Adrenal gland (tissue), 12 donors: ENCODE data around the gene RAD51B. TPM values are rescaled to one million over a fixed set of nuclear protein-coding genes. Genes with fewer than 3 reads are reported as not detected.

ENCODE experiments used
- DNase-seq, 7 donors: peaks; one replicate each; pipeline ENCODE4 v3.0.0-alpha.2; 2019 to 2020
- H3K27ac ChIP-seq, 5 donors: fragments of 200-600 bp; sonication (generic) in 4 of 5; 1 replicate in 3 of 5; 2 replicates in 2 of 5; pipeline versions ENCODE4 v1.5.1 to v1.8.0; 2016 to 2020; ENCODE audit warnings: mild to moderate bottlenecking in 1 of 5
- H3K27me3 ChIP-seq: fragments of 200-600 bp; 2 replicates; pipeline ENCODE4 v1.8.0; 2021
- H3K36me3 ChIP-seq, 2 donors: fragments of 200-600 bp; replicated peaks in 1 of 2; 1 replicate in 1 of 2; 2 replicates in 1 of 2; pipeline versions ENCODE4 v1.5.1 to v1.8.0; 2018 to 2022
- H3K4me1 ChIP-seq, 2 donors: fragments of 200-600 bp; replicated peaks in 1 of 2; 1 replicate in 1 of 2; 2 replicates in 1 of 2; pipeline versions ENCODE4 v1.5.1 to v1.8.0; 2018 to 2021
- H3K4me3 ChIP-seq, 4 donors: fragments of 200-600 bp; sonication (generic) in 3 of 4; one replicate each; pipeline ENCODE4 v1.5.1; 2016 to 2018
- H3K9me3 ChIP-seq, 3 donors: fragments of 200-600 bp; sonication (generic) in 1 of 3; replicated peaks in 1 of 3; 1 replicate in 2 of 3; 2 replicates in 1 of 3; pipeline versions ENCODE4 v1.5.1 to v1.8.0; 2016 to 2021
- POLR2A ChIP-seq, 2 donors: fragments of 450-650 bp; IDR thresholded peaks; one replicate each; pipeline ENCODE4 v1.6.1; 2017; ENCODE audit warnings: antibody characterized with exemption in 2 of 2, mild to moderate bottlenecking in 2 of 2, moderate library complexity in 1 of 2
- WGBS, 4 donors: extraction: QIAGEN DNeasy Blood & Tissue Kit in 2 of 4; methylation state at CpG; one replicate each; pipeline versions ENCODE4 v1.1.5 to v1.1.7; 2013 to 2017; 5-methylcytosine and 5-hydroxymethylcytosine counted together
- intact Hi-C, 2 donors: fragments of 100-400 bp; cut with DNase I; formaldehyde crosslinking; loops; one replicate each; pipeline versions ENCODE4 v1.14.1 to v1.15.0; 2022 to 2023
- polyA plus RNA-seq, 3 donors: library from polyadenylated mRNA; stranded (reverse); fragments of 200-250 nt in 2 of 3; fragments of 350-450 nt in 1 of 3; fragmentation: Illumina TruSeq in 1 of 3; extraction: RNeasy Lipid Tissue Mini Kit (QIAGEN cat#74804) in 1 of 3; gene quantifications; one replicate each; pipeline ENCODE4 v1.2.3, GENCODE V29; 2013 to 2014
- total RNA-seq, 9 donors: library from RNA; depleted of rRNA in 4 of 9; stranded (reverse); fragments of >200 nt in 4 of 9; fragments of 120-200 nt in 1 of 9; fragmentation: NEBNext Ultra II Directional in 1 of 9; extraction: Animal tissue kit (Norgen Biotek cat#: 25700) in 1 of 9; gene quantifications; one replicate each; pipeline versions ENCODE4 v1.1.0 to v1.2.4, GENCODE V29; 2013 to 2023
- TF ChIP-seq, protein P1 (sequence below), 6 experiments: fragments of 450-650 bp in 4 of 6; fragments of 200-600 bp in 2 of 6; sonication (generic) in 1 of 6; IDR thresholded peaks; 1 replicate in 5 of 6; 2 replicates in 1 of 6; pipeline versions ENCODE4 v1.5.1 to v1.8.0; 2016 to 2021; ENCODE audit warnings: antibody characterized with exemption in 6 of 6, mild to moderate bottlenecking in 2 of 6, moderate library complexity in 1 of 6
- donor health status: healthy with polysubstance abuse.
- donor health status: Bipolar disorder and iron deficiency.
- donor health status: DM: yes; HTN: yes; CAD: no.
- donor health status: DM: no; HTN: no; CAD: no.
- donor health status: DM: no; HTN: no; CAD: no.
- donor health status: DM: yes; HTN: yes; CAD: no.

Gene RAD51B
- total and polyA plus RNA-seq, 12 donors, result 2.3 to 24.6 (median 12.4) TPM

DNA sequence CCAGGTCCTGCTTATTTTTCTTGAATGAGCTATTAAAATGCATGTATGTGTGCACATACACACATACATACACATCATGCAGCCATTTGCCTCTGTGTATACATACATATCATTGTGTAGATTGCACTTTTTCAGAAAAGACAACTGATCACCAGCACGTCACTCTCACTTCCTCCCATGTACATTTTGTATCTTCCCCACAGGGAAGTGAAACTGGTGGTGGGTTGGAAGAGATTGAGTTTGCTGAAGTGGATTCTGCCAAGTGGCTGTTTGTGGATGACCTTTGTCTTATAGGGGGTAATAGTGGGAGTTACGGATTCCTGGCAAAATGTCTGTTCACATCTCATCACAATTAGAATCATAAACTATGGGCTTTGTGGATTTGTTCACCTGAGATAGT is 448.6 kb downstream of the RAD51B start:
- 69 to 88% (median 81%) methylated on average over 2 of the region's 2 CpGs for WGBS, 4 donors
- H3K4me1 ChIP-seq, result peaks cover 0 to 29% of the 10 kb centered on the region in 2 donors

DNA sequence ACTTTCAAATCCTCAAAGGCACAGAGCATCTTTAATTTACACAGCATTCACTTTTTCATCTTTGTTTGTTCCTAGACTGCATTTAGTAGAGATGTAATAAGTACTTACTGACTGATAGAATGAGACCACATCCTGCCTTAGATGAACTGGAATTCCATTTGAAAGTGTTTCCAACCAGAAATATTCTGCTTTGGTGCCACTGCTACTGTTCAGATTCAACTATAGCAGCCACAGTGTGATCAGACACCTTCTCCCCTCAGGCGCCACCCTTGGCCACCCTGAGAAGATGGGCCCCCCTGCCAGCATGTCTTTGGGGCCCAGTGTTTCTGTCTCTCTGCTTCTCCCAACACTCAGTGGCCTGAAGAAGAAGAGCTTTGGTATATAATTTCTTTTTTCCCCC is 449.1 kb downstream of the RAD51B start:
- Histone ChIP-seq H3K27me3 (no peaks in the 10 kb centered on the region), H3K27ac (peak overlapping the region in 3 of 5 donors; percentile 11 to 74 (median 39)), H3K36me3 (no peaks in the 10 kb centered on the region), H3K4me1 (peaks cover 0 to 31% of the 10 kb centered on the region in 2 donors), H3K4me3 (no peak overlapping the region), H3K9me3 (no peaks in the 10 kb centered on the region)
- 90 to 96% (median 91%) methylated on average over 1 of the region's 1 CpG for WGBS, 4 donors
- intact Hi-C loops, result no loop called here
- DNase-seq, result no peak
- TF ChIP-seq, protein P1, sequence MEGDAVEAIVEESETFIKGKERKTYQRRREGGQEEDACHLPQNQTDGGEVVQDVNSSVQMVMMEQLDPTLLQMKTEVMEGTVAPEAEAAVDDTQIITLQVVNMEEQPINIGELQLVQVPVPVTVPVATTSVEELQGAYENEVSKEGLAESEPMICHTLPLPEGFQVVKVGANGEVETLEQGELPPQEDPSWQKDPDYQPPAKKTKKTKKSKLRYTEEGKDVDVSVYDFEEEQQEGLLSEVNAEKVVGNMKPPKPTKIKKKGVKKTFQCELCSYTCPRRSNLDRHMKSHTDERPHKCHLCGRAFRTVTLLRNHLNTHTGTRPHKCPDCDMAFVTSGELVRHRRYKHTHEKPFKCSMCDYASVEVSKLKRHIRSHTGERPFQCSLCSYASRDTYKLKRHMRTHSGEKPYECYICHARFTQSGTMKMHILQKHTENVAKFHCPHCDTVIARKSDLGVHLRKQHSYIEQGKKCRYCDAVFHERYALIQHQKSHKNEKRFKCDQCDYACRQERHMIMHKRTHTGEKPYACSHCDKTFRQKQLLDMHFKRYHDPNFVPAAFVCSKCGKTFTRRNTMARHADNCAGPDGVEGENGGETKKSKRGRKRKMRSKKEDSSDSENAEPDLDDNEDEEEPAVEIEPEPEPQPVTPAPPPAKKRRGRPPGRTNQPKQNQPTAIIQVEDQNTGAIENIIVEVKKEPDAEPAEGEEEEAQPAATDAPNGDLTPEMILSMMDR (IDR thresholded peaks at IDR 0.05), result no peak
- TF ChIP-seq POLR2A (IDR thresholded peaks at IDR 0.05), result no peak

More for the DNA sequence above, 448.6 kb downstream of the RAD51B start:
- Histone ChIP-seq H3K36me3 (no peaks in the 10 kb centered on the region), H3K27me3 (no peaks in the 10 kb centered on the region), H3K4me3 (no peak overlapping the region), H3K9me3 (no peaks in the 10 kb centered on the region), H3K27ac (peak overlapping the region in 3 of 5 donors; percentile 39 to 74 (median 44))
- DNase-seq, result peak in 3 of 7 donors; percentile 32 to 54 (median 47)
- intact Hi-C loops, result no loop called here
- TF ChIP-seq, protein P1 (IDR thresholded peaks at IDR 0.05), result no peak
- TF ChIP-seq POLR2A (IDR thresholded peaks at IDR 0.05), result no peak

DNA sequence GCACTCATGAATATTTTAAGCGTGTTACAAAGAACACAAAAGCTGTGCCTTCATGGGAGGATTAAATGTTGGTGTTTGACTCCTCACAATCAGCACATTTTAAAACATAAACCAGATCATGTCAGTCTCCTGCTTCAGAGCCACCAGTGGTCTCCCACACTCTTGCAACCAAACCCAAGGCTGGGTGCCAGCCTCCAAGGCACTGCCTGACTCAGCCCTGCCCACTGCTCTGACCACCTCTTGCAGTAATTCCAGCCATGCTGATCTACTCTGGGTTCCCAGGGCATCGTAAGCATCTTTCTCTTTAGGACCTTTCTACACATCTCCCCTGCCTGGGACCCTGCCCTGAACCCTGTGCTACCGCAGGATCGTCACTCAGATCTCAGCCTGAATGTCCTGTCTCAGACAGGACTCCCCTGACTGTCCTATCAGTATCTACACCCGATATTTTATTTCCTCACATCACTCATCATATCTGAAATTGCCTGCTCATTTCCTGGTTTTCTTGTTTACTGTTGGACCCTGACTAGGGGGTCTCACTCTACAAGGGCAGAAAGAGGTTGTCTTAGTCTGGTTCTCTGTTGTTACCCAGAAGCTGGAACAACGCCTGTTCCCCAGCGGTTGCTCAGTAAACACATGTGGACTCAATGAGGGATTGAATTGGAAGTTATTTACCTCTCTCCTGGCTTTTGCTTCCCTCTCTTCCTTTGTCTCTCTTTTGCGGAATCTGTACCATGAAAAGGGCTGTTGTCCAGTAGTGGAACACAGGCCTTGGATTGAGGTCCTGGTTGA is 449.8 kb downstream of the RAD51B start:
- intact Hi-C loops, result no loop called here
- 78 to 83% (median 81%) methylated on average over 8 of the region's 8 CpGs for WGBS, 4 donors
- TF ChIP-seq POLR2A (IDR thresholded peaks at IDR 0.05), result no peak
- TF ChIP-seq, protein P1 (IDR thresholded peaks at IDR 0.05), result no peak
- no peak for DNase-seq
- no peaks in the 10 kb centered on the region for H3K36me3 ChIP-seq
- H3K4me3 ChIP-seq, result no peak overlapping the region
- no peaks in the 10 kb centered on the region for H3K27me3 ChIP-seq
- H3K4me1 ChIP-seq, result peaks cover 0 to 31% of the 10 kb centered on the region in 2 donors
- H3K9me3 ChIP-seq, result no peaks in the 10 kb centered on the region
- peak overlapping the region in 3 of 5 donors; percentile 11 to 74 (median 39) for H3K27ac ChIP-seq

DNA sequence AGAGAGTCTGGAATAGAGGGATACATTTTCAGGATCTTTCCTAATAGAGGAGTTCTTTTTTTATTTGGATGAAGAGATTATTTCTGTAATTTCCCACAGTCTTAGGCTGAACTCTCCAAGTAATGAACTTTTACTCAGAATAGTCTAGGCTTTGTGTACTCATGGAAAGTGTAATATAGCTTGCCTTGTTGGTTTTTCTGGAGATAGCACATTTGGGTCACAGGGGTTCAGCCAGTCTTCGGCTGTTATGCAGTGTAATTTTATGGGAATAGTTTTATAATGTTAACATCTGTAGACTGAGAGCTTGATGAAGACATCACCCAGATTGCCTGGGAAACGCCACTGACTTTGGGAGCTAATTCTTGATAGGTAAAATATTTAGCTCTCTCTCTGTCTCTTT is 450.8 kb downstream of the RAD51B start:
- intact Hi-C loops, result no loop called here
- no peaks in the 10 kb centered on the region for H3K9me3 ChIP-seq
- no peak for DNase-seq
- TF ChIP-seq POLR2A (IDR thresholded peaks at IDR 0.05), result no peak
- TF ChIP-seq, protein P1 (IDR thresholded peaks at IDR 0.05), result no peak
- no peaks in the 10 kb centered on the region for H3K36me3 ChIP-seq
- H3K4me3 ChIP-seq, result no peak overlapping the region
- peaks cover 0 to 31% of the 10 kb centered on the region in 2 donors for H3K4me1 ChIP-seq
- no peaks in the 10 kb centered on the region for H3K27me3 ChIP-seq
- H3K27ac ChIP-seq, result no peak overlapping the region
- 78 to 87% (median 85%) methylated on average over 2 of the region's 2 CpGs for WGBS, 4 donors
